ENCODE measurements around the gene TFIP11.

DNA sequence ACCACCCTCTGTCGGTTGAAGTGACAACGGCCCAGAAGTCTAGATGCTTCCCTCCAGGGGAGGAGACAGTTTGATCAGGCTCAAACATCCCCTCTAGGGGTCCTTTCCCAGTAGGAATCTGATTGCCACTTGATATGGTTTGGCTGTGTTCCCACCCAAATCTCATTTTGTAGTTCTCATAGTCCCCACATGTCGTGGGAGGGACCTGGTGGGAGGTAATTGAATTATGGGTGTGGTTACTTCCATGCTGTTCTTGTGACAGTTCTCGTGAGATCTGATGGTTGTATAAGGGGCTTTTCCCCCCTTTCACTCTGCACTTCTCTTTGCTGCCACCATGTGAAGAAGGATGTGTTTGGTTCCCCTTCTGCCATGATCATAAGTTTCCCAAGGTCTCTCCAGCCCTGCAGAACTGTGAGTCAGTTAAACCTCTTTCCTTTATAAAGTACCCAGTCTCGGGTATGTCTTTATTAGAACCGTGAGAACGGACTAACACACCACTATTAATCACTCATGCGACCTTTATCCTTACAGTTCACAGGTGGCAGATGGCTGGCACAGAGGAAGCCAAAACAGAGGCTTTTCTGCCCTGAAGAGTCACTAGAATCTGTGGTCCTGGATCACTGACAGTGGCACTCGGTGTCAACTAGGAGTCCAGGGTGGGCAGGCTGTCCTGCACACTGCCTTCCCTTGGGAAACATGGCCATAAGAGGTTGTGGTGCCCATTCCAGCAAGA is 61.7 kb downstream of the TFIP11 start:
- TF ChIP-seq CTCF (IDR thresholded peaks at IDR 0.05) (no peak), POLR2A (IDR thresholded peaks at IDR 0.05) (no peak)
